Neural cell (in vitro differentiated cells): ENCODE data around the gene OPRD1.

Experiments
- EP300 ChIP-seq: fragments of 450-650 bp; conservative IDR thresholded peaks from 2 replicates; pipeline ENCODE4 v1.6.1; 2014; ENCODE audit warnings: antibody characterized with exemption, mild to moderate bottlenecking, moderate library complexity; ENCODE audit not compliant: poor library complexity, severe bottlenecking
- EZH2 ChIP-seq: fragments of 200-600, 300-800 bp; shearing (Covaris generic), sonication (generic); IDR thresholded peaks from 2 replicates; pipeline ENCODE4 v1.6.1; 2014; ENCODE audit warnings: antibody characterized with exemption, low read length, borderline replicate concordance, mild to moderate bottlenecking; ENCODE audit not compliant: insufficient read depth, poor library complexity, severe bottlenecking
- POLR2AphosphoS5 ChIP-seq: IDR thresholded peaks from 2 replicates; pipeline ENCODE4 v1.6.1; 2012
- RAD21 ChIP-seq: fragments of 450-650 bp; conservative IDR thresholded peaks from 2 replicates; pipeline ENCODE4 v1.6.1; 2014; ENCODE audit warnings: antibody characterized with exemption, mild to moderate bottlenecking, moderate library complexity
- SMC3 ChIP-seq: fragments of 450-650 bp; conservative IDR thresholded peaks from 2 replicates; pipeline ENCODE4 v1.6.1; 2014; ENCODE audit warnings: antibody characterized with exemption, mild to moderate bottlenecking, moderate library complexity; ENCODE audit not compliant: poor library complexity
- TAF1 ChIP-seq: IDR thresholded peaks from 2 replicates; pipeline ENCODE4 v1.6.1; 2012; ENCODE audit warnings: low read depth
- TF ChIP-seq, protein P1 (sequence below): fragments of 450-650 bp; IDR thresholded peaks from 2 replicates; pipeline ENCODE4 v1.5.1; 2014; ENCODE audit warnings: antibody characterized with exemption, mild to moderate bottlenecking, moderate library complexity; ENCODE audit not compliant: poor library complexity, severe bottlenecking
- TF ChIP-seq, protein P2 (sequence below): IDR thresholded peaks from 2 replicates; pipeline ENCODE4 v1.6.1; 2012; ENCODE audit warnings: borderline replicate concordance

DNA sequence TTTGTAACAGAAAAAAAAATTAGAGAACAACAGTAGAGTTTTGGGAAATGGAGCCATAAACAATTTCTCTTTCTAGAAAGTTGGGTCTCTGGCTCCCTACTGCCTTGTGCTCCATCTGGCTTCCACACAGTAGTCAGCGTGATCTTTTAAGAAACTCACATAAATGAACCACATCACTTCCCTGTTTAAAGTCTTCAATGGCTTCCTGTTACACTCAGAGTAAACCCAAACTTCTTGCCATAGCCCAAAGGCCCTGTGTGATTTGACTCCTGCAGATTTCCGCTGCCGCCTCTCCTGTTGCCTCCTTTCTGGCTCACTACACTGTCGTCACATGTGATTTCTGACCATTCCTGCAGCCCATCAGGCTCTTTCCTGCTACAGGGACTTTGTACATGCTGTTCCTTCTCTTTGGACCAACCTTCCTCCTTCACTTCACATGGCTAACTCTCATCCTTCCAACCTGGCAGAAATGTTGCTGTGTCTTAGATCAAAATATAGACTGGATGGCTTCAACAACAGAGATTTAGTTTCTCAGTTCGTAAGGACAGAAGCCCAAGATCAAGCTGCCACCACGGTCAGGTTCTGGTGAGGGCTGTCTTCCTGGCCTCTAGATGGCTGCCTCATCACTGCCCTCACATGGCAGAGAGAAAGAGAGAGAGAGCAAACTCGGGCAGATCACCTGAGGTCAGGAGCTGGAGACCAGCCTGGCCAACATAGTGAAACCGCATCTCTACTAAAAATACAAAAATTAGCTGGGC, 34.0 kb downstream of the OPRD1 start:
- TF ChIP-seq POLR2AphosphoS5, result no peak
- no peak for TF ChIP-seq EP300
- TF ChIP-seq, protein P1, sequence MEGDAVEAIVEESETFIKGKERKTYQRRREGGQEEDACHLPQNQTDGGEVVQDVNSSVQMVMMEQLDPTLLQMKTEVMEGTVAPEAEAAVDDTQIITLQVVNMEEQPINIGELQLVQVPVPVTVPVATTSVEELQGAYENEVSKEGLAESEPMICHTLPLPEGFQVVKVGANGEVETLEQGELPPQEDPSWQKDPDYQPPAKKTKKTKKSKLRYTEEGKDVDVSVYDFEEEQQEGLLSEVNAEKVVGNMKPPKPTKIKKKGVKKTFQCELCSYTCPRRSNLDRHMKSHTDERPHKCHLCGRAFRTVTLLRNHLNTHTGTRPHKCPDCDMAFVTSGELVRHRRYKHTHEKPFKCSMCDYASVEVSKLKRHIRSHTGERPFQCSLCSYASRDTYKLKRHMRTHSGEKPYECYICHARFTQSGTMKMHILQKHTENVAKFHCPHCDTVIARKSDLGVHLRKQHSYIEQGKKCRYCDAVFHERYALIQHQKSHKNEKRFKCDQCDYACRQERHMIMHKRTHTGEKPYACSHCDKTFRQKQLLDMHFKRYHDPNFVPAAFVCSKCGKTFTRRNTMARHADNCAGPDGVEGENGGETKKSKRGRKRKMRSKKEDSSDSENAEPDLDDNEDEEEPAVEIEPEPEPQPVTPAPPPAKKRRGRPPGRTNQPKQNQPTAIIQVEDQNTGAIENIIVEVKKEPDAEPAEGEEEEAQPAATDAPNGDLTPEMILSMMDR, result no peak
- TF ChIP-seq SMC3, result no peak
- TF ChIP-seq EZH2, result no peak
- TF ChIP-seq TAF1, result no peak
- TF ChIP-seq, protein P2, sequence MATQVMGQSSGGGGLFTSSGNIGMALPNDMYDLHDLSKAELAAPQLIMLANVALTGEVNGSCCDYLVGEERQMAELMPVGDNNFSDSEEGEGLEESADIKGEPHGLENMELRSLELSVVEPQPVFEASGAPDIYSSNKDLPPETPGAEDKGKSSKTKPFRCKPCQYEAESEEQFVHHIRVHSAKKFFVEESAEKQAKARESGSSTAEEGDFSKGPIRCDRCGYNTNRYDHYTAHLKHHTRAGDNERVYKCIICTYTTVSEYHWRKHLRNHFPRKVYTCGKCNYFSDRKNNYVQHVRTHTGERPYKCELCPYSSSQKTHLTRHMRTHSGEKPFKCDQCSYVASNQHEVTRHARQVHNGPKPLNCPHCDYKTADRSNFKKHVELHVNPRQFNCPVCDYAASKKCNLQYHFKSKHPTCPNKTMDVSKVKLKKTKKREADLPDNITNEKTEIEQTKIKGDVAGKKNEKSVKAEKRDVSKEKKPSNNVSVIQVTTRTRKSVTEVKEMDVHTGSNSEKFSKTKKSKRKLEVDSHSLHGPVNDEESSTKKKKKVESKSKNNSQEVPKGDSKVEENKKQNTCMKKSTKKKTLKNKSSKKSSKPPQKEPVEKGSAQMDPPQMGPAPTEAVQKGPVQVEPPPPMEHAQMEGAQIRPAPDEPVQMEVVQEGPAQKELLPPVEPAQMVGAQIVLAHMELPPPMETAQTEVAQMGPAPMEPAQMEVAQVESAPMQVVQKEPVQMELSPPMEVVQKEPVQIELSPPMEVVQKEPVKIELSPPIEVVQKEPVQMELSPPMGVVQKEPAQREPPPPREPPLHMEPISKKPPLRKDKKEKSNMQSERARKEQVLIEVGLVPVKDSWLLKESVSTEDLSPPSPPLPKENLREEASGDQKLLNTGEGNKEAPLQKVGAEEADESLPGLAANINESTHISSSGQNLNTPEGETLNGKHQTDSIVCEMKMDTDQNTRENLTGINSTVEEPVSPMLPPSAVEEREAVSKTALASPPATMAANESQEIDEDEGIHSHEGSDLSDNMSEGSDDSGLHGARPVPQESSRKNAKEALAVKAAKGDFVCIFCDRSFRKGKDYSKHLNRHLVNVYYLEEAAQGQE, result no peak
- TF ChIP-seq RAD21, result no peak
